ENCODE data around the gene RYR1. TPM values are rescaled to one million over a fixed set of nuclear protein-coding genes. Genes with fewer than 3 reads are reported as not detected.

RYR1 gene
- polyA plus RNA-seq, 3 donors, result 0.76 to 2.1 (median 2.1) TPM

- intact Hi-C loops (cut with micrococcal nuclease), result no loop called here
- no peak for TF ChIP-seq CTCF (IDR thresholded peaks at IDR 0.05)
- H3K79me2 ChIP-seq (ENCODE audit: insufficient read depth, low read length), result no peaks in the 10 kb centered on the region
- no peak overlapping the region for H3K4me2 ChIP-seq (replicated peaks; ENCODE audit: extremely low read depth, low read length, poor library complexity, severe bottlenecking)
- no peak overlapping the region for H3K4me3 ChIP-seq (replicated peaks in 1 of 3; ENCODE audit: low read depth in 2 of 3, low read length in 3 of 3)
- no peaks in the 10 kb centered on the region for H3K36me3 ChIP-seq (replicated peaks in 1 of 2; ENCODE audit: control insufficient read depth in 1 of 2, insufficient read depth in 2 of 2, low read length in 2 of 2)
- Mint-ChIP-seq H3K27me3 (ENCODE audit: low read depth in 3 of 3) (peaks cover 3 to 8% (median 5%) of the 10 kb centered on the region in 3 donors), H3K27ac (no peak overlapping the region), H3K9me3 (peaks cover 0 to 3% (median 0%) of the 10 kb centered on the region in 7 donors), H3K36me3 (no peaks in the 10 kb centered on the region), H3K4me1 (peaks cover 3% of the 10 kb centered on the region), H3K4me3 (no peak overlapping the region)
- H3K27ac ChIP-seq (ENCODE audit: low read depth in 1 of 2, low read length in 2 of 2), result no peak overlapping the region
- no peaks in the 10 kb centered on the region for H3K9me3 ChIP-seq (replicated peaks in 1 of 2; ENCODE audit: control insufficient read depth in 1 of 2, insufficient read depth in 1 of 2, low read length in 2 of 2)
- H2AFZ ChIP-seq (ENCODE audit: insufficient read depth, low read depth, low read length, poor library complexity, severe bottlenecking), result no peak overlapping the region
- DNase-seq, result no peak
- H4K20me1 ChIP-seq (ENCODE audit: insufficient read depth, low read length), result no peaks in the 10 kb centered on the region
- H3K9ac ChIP-seq (ENCODE audit: insufficient read depth, low read length, poor library complexity, severe bottlenecking), result no peak overlapping the region
- H3K27me3 ChIP-seq (ENCODE audit: control insufficient read depth in 2 of 2, insufficient read depth in 2 of 2, low read length in 2 of 2), result no peaks in the 10 kb centered on the region
- no peaks in the 10 kb centered on the region for H3K4me1 ChIP-seq (ENCODE audit: control insufficient read depth in 1 of 2, insufficient read depth in 2 of 2, low read length in 2 of 2)
- 98% methylated on average over 6 of the region's 9 CpGs for WGBS (ENCODE audit: insufficient coverage)
Observed at GRCh38 chr19:38442736-38443135, 9.2 kb downstream of the RYR1 start.

- Histone ChIP-seq H4K20me1 (ENCODE audit: insufficient read depth, low read length) (no peaks in the 10 kb centered on the region), H3K9ac (ENCODE audit: insufficient read depth, low read length, poor library complexity, severe bottlenecking) (no peak overlapping the region), H3K36me3 (replicated peaks in 1 of 2; ENCODE audit: control insufficient read depth in 1 of 2, insufficient read depth in 2 of 2, low read length in 2 of 2) (no peaks in the 10 kb centered on the region), H3K4me3 (replicated peaks in 1 of 3; ENCODE audit: low read depth in 2 of 3, low read length in 3 of 3) (no peak overlapping the region), H3K4me1 (ENCODE audit: control insufficient read depth in 1 of 2, insufficient read depth in 2 of 2, low read length in 2 of 2) (no peaks in the 10 kb centered on the region), H3K27ac (ENCODE audit: low read depth in 1 of 2, low read length in 2 of 2) (no peak overlapping the region), H2AFZ (ENCODE audit: insufficient read depth, low read depth, low read length, poor library complexity, severe bottlenecking) (no peak overlapping the region), H3K9me3 (replicated peaks in 1 of 2; ENCODE audit: control insufficient read depth in 1 of 2, insufficient read depth in 1 of 2, low read length in 2 of 2) (no peaks in the 10 kb centered on the region), H3K4me2 (replicated peaks; ENCODE audit: extremely low read depth, low read length, poor library complexity, severe bottlenecking) (no peak overlapping the region), H3K27me3 (ENCODE audit: control insufficient read depth in 2 of 2, insufficient read depth in 2 of 2, low read length in 2 of 2) (no peaks in the 10 kb centered on the region), H3K79me2 (ENCODE audit: insufficient read depth, low read length) (no peaks in the 10 kb centered on the region)
- H3K4me3 Mint-ChIP-seq, result no peak overlapping the region
- peaks cover 4 to 8% (median 5%) of the 10 kb centered on the region in 3 donors for H3K27me3 Mint-ChIP-seq (ENCODE audit: low read depth in 3 of 3)
- WGBS (ENCODE audit: insufficient coverage), result 90% methylated on average over 6 of the region's 15 CpGs
- H3K36me3 Mint-ChIP-seq, result no peaks in the 10 kb centered on the region
- no peak overlapping the region for H3K27ac Mint-ChIP-seq
- H3K4me1 Mint-ChIP-seq, result peaks cover 3% of the 10 kb centered on the region
- intact Hi-C loops (cut with micrococcal nuclease), result no loop called here
- H3K9me3 Mint-ChIP-seq, result peaks cover 0 to 3% (median 0%) of the 10 kb centered on the region in 7 donors
- no peak for DNase-seq
- no peak for TF ChIP-seq CTCF (IDR thresholded peaks at IDR 0.05)
Observed at GRCh38 chr19:38443458-38443999, 10.0 kb downstream of the RYR1 start.
